CD14-positive monocyte (primary cell): ENCODE data around the gene GPR26. TPM values are rescaled to one million over a fixed set of nuclear protein-coding genes. Genes with fewer than 3 reads are reported as not detected.

Experiments used
- DNase-seq, 3 donors: peaks; one replicate each; pipeline ENCODE4 v3.0.0-alpha.2; 2011 to 2022
- H2AFZ ChIP-seq: 2 replicates; pipeline ENCODE4 v1.6.0; 2012; ENCODE audit warnings: mild to moderate bottlenecking, low read depth, low read length, inconsistent platforms; ENCODE audit not compliant: insufficient read depth, poor library complexity, severe bottlenecking
- H3K27ac ChIP-seq, 2 donors: 1 replicate in 1 of 2; 2 replicates in 1 of 2; pipeline ENCODE4 v1.5.1; 2012 to 2013; ENCODE audit warnings: low read length in 2 of 2, control low read depth in 1 of 2, inconsistent platforms in 1 of 2, low read depth in 1 of 2, mild to moderate bottlenecking in 1 of 2
- H3K27me3 ChIP-seq, 2 donors: one replicate each; pipeline versions ENCODE4 v1.6.0 to v1.6.1; 2011 to 2013; ENCODE audit warnings: low read length in 2 of 2; ENCODE audit not compliant: control insufficient read depth in 2 of 2, insufficient read depth in 2 of 2
- H3K36me3 ChIP-seq, 2 donors: replicated peaks in 1 of 2; 1 replicate in 1 of 2; 2 replicates in 1 of 2; pipeline versions ENCODE4 v1.5.1 to v1.6.1; 2012 to 2013; ENCODE audit warnings: low read length in 2 of 2, control low read depth in 1 of 2, inconsistent platforms in 1 of 2, mild to moderate bottlenecking in 1 of 2; ENCODE audit not compliant: insufficient read depth in 2 of 2, control insufficient read depth in 1 of 2
- H3K4me1 ChIP-seq, 2 donors: 1 replicate in 1 of 2; 2 replicates in 1 of 2; pipeline versions ENCODE4 v1.5.1 to v1.6.1; 2012 to 2013; ENCODE audit warnings: low read length in 2 of 2, control low read depth in 1 of 2, inconsistent platforms in 1 of 2, mild to moderate bottlenecking in 1 of 2, moderate library complexity in 1 of 2; ENCODE audit not compliant: insufficient read depth in 2 of 2, control insufficient read depth in 1 of 2
- H3K4me2 ChIP-seq: replicated peaks from 2 replicates; pipeline ENCODE3; 2012; ENCODE audit warnings: low read length, moderate library complexity, mild to moderate bottlenecking; ENCODE audit not compliant: poor library complexity, severe bottlenecking; ENCODE audit errors: extremely low read depth
- H3K4me3 ChIP-seq, 3 experiments: fragments of 200-600 bp in 1 of 3; sonication (generic) in 1 of 3; replicated peaks in 1 of 3; 1 replicate in 2 of 3; 2 replicates in 1 of 3; pipeline ENCODE4 v1.5.1; 2011 to 2013; ENCODE audit warnings: low read length in 3 of 3, mild to moderate bottlenecking in 3 of 3, control low read depth in 2 of 3, low read depth in 2 of 3, inconsistent platforms in 1 of 3, moderate library complexity in 1 of 3
- H3K79me2 ChIP-seq: 2 replicates; pipeline ENCODE4 v1.6.0; 2012; ENCODE audit warnings: mild to moderate bottlenecking, control low read depth, inconsistent platforms, low read length, moderate library complexity; ENCODE audit not compliant: insufficient read depth
- H3K9ac ChIP-seq: 2 replicates; pipeline ENCODE4 v1.6.0; 2017; ENCODE audit warnings: low read length, mild to moderate bottlenecking; ENCODE audit not compliant: insufficient read depth, poor library complexity, severe bottlenecking
- H3K9me3 ChIP-seq, 2 donors: replicated peaks in 1 of 2; 1 replicate in 1 of 2; 2 replicates in 1 of 2; pipeline versions ENCODE4 v1.5.1 to v1.6.1; 2012 to 2013; ENCODE audit warnings: low read length in 2 of 2, control low read depth in 1 of 2; ENCODE audit not compliant: control insufficient read depth in 1 of 2, insufficient read depth in 1 of 2
- H4K20me1 ChIP-seq: 2 replicates; pipeline ENCODE4 v1.6.0; 2012; ENCODE audit warnings: mild to moderate bottlenecking, low read length, control low read depth, moderate library complexity; ENCODE audit not compliant: insufficient read depth
- H3K27ac Mint-ChIP-seq, 7 donors: one replicate each; pipeline ENCODE4 v1.8.0; 2020; ENCODE audit warnings: mild to moderate bottlenecking in 7 of 7, mixed read lengths in 7 of 7, moderate library complexity in 6 of 7, inconsistent platforms in 2 of 7
- H3K27me3 Mint-ChIP-seq, 3 donors: one replicate each; pipeline ENCODE4 v1.8.0; 2021 to 2022; ENCODE audit warnings: low read depth in 3 of 3, mild to moderate bottlenecking in 3 of 3, mixed read lengths in 3 of 3, moderate library complexity in 3 of 3, inconsistent platforms in 1 of 3
- H3K36me3 Mint-ChIP-seq, 2 donors: one replicate each; pipeline ENCODE4 v1.8.0; 2020; ENCODE audit warnings: mixed read lengths in 2 of 2, inconsistent platforms in 1 of 2, mild to moderate bottlenecking in 1 of 2
- H3K4me1 Mint-ChIP-seq: one replicate; pipeline ENCODE4 v1.8.0; 2020; ENCODE audit warnings: mild to moderate bottlenecking, mixed read lengths
- H3K4me3 Mint-ChIP-seq, 2 donors: one replicate each; pipeline ENCODE4 v1.8.0; 2020; ENCODE audit warnings: mild to moderate bottlenecking in 2 of 2, mixed read lengths in 2 of 2, moderate library complexity in 1 of 2
- H3K9me3 Mint-ChIP-seq, 7 donors: one replicate each; pipeline ENCODE4 v1.8.0; 2020 to 2022; ENCODE audit warnings: mixed read lengths in 7 of 7, mild to moderate bottlenecking in 6 of 7, moderate library complexity in 6 of 7, inconsistent platforms in 2 of 7
- CTCF ChIP-seq: fragments of 200-600 bp; IDR thresholded peaks from one replicate; pipeline ENCODE4 v1.8.0; 2022; ENCODE audit warnings: antibody characterized with exemption, mild to moderate bottlenecking
- WGBS: methylation state at CpG from one replicate; pipeline ENCODE4 v1.1.5; 2013; ENCODE audit warnings: missing lambda C conversion rate; ENCODE audit not compliant: insufficient coverage; 5-methylcytosine and 5-hydroxymethylcytosine counted together
- intact Hi-C, 2 donors: fragments of 100-400 bp; cut with micrococcal nuclease; formaldehyde crosslinking; loops; one replicate each; pipeline versions ENCODE4 v1.15.0 to v1.15.1; 2023
- polyA plus RNA-seq, 3 donors: library from polyadenylated mRNA; depleted of rRNA in 1 of 3; unstranded in 2 of 3; stranded (reverse) in 1 of 3; fragments of 300-500 nt in 2 of 3; fragments of >200 nt in 1 of 3; fragmentation: Illumina TruSeq in 2 of 3; gene quantifications; 1 replicate in 2 of 3; 2 replicates in 1 of 3; pipeline ENCODE4 v1.2.3, GENCODE V29; 2012 to 2021

Gene GPR26
- polyA plus RNA-seq, 3 donors = not detected

- WGBS = 94% methylated on average over 7 of the region's 11 CpGs
- TF ChIP-seq CTCF = no peak
- H3K27ac ChIP-seq = no peak overlapping the region
- H3K36me3 ChIP-seq = no peaks in the 10 kb centered on the region
- H3K79me2 ChIP-seq = no peaks in the 10 kb centered on the region
- no peaks in the 10 kb centered on the region for H3K4me1 ChIP-seq
- no peaks in the 10 kb centered on the region for H4K20me1 ChIP-seq
- no peak overlapping the region for H3K4me3 Mint-ChIP-seq
- intact Hi-C loops = no loop called here
- no peaks in the 10 kb centered on the region for H3K9me3 Mint-ChIP-seq
- no peak overlapping the region for H2AFZ ChIP-seq
- no peaks in the 10 kb centered on the region for H3K36me3 Mint-ChIP-seq
- no peak overlapping the region for H3K4me2 ChIP-seq
- H3K9me3 ChIP-seq = no peaks in the 10 kb centered on the region
- no peaks in the 10 kb centered on the region for H3K27me3 ChIP-seq
- H3K4me1 Mint-ChIP-seq = no peaks in the 10 kb centered on the region
- H3K4me3 ChIP-seq = no peak overlapping the region
- no peak overlapping the region for H3K27ac Mint-ChIP-seq
- DNase-seq = no peak
- peaks cover 3 to 10% (median 7%) of the 10 kb centered on the region in 3 donors for H3K27me3 Mint-ChIP-seq
- no peak overlapping the region for H3K9ac ChIP-seq
These were observed 8.6 kb downstream of the GPR26 start for GRCh38 chr10:123674741-123675140.

GRCh38 chr10:123675811-123676210 is 9.7 kb downstream of the GPR26 start:
- Mint-ChIP-seq H3K27ac (no peak overlapping the region), H3K36me3 (no peaks in the 10 kb centered on the region), H3K4me3 (no peak overlapping the region), H3K4me1 (no peaks in the 10 kb centered on the region), H3K27me3 (peaks cover 3 to 12% (median 4%) of the 10 kb centered on the region in 3 donors), H3K9me3 (no peaks in the 10 kb centered on the region)
- no peak overlapping the region for H3K4me3 ChIP-seq
- no peaks in the 10 kb centered on the region for H3K4me1 ChIP-seq
- WGBS = 63% methylated on average over 1 of the region's 4 CpGs
- H3K9ac ChIP-seq = no peak overlapping the region
- H4K20me1 ChIP-seq = no peaks in the 10 kb centered on the region
- H3K27ac ChIP-seq = no peak overlapping the region
- no peak for DNase-seq
- H3K9me3 ChIP-seq = no peaks in the 10 kb centered on the region
- no peak for TF ChIP-seq CTCF
- intact Hi-C loops = no loop called here
- no peaks in the 10 kb centered on the region for H3K27me3 ChIP-seq
- H3K4me2 ChIP-seq = no peak overlapping the region
- no peaks in the 10 kb centered on the region for H3K36me3 ChIP-seq
- H3K79me2 ChIP-seq = no peaks in the 10 kb centered on the region
- H2AFZ ChIP-seq = no peak overlapping the region
